Measurements from ENCODE around the gene ACAD10.
A peak's percentile ranks its signal among the peaks of the same experiment; 100 is the strongest.
"Not testable (repeated sequence)": the region's sequence is repeated elsewhere in the genome, so short reads cannot be mapped to it uniquely, and the experiment has no call there.

Gene ACAD10

GRCh38 chr12:111664961-111665865, 20.6 kb upstream of the ACAD10 start:
- no peak for TF ChIP-seq CTCF (IDR thresholded peaks at IDR 0.05; ENCODE audit: low read depth, low read length)
- no peak for DNase-seq (ENCODE audit: low read depth, low spot score)
- H3K4me3 ChIP-seq (ENCODE audit: low read depth, low read length) = no peak overlapping the region
- in situ Hi-C loops (cut with HindIII; ENCODE audit: low sequenced_read_pairs) = no loop called here

GRCh38 chr12:111672822-111673381, 13.0 kb upstream of the ACAD10 start:
- H3K4me3 ChIP-seq (ENCODE audit: low read depth, low read length) = no peak overlapping the region
- no peak for DNase-seq (ENCODE audit: low read depth, low spot score)
- TF ChIP-seq CTCF (IDR thresholded peaks at IDR 0.05; ENCODE audit: low read depth, low read length) = no peak
- in situ Hi-C loops (cut with HindIII; ENCODE audit: low sequenced_read_pairs) = no loop called here

- TF ChIP-seq CTCF (IDR thresholded peaks at IDR 0.05; ENCODE audit: low read depth, low read length) = peak; percentile 64
- no peak overlapping the region for H3K4me3 ChIP-seq (ENCODE audit: low read depth, low read length)
- DNase-seq (ENCODE audit: low read depth, low spot score) = peak; percentile 22
- in situ Hi-C loops (cut with HindIII; ENCODE audit: low sequenced_read_pairs) = no loop called here
Measured at GRCh38 chr12:111673503-111673902, 12.3 kb upstream of the ACAD10 start.

GRCh38 chr12:111677186-111677585, 8.7 kb upstream of the ACAD10 start:
- no peak overlapping the region for H3K4me3 ChIP-seq (ENCODE audit: low read depth, low read length)
- in situ Hi-C loops (cut with HindIII; ENCODE audit: low sequenced_read_pairs) = no loop called here
- no peak for TF ChIP-seq CTCF (IDR thresholded peaks at IDR 0.05; ENCODE audit: low read depth, low read length)
- DNase-seq (ENCODE audit: low read depth, low spot score) = no peak

- in situ Hi-C loops (cut with HindIII; ENCODE audit: low sequenced_read_pairs); DNase-seq (ENCODE audit: low read depth, low spot score): not testable (repeated sequence)
- H3K4me3 ChIP-seq (ENCODE audit: low read depth, low read length) = peak overlapping the region; percentile 93
Measured at GRCh38 chr12:111684485-111685198, 1.2 kb upstream of the ACAD10 start.

GRCh38 chr12:111685322-111685810, 487 bp upstream of the ACAD10 start:
- in situ Hi-C loops (cut with HindIII; ENCODE audit: low sequenced_read_pairs) = no loop called here
- no peak for TF ChIP-seq CTCF (IDR thresholded peaks at IDR 0.05; ENCODE audit: low read depth, low read length)
- peak; percentile 21 for DNase-seq (ENCODE audit: low read depth, low spot score)
- H3K4me3 ChIP-seq (ENCODE audit: low read depth, low read length) = peak overlapping the region; percentile 93

All from astrocyte of the spinal cord (primary cell).